GM19328 (cell line): ENCODE data around the gene USP37.
"Not testable (repeated sequence)": the region's sequence is repeated elsewhere in the genome, so short reads cannot be mapped to it uniquely, and the experiment has no call there.

ENCODE experiments used
- ATAC-seq: cut with Tn5 transposase; IDR thresholded peaks from one replicate; pipeline ENCODE4 v1.9.1; 2021; ENCODE audit warnings: mild to moderate bottlenecking, moderate library complexity; ENCODE audit not compliant: unreplicated experiment

Gene USP37

DNA sequence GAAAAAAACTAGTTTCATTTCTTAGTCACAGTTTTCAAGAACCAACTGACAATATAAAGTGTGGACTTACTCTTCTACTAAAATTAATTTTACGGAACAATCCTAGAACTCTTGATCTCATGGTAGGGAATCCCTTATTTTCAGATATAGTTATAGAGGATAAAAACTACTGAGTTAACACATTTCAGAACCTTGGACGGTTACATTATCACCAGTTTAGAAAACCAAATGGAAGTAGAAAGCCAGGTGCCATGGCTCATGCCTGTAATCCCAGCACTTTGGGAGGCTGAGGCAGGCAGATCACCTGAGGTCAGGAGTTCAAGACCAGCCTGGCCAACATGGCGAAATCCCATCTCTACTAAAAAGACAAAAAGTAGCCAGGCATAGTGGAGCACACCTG lies 13.9 kb downstream of the USP37 start:
- ATAC-seq, result not testable (repeated sequence)

- no peak for ATAC-seq
Measured at GRCh38 chr2:218547978-218548377, 20.2 kb downstream of the USP37 start.

DNA sequence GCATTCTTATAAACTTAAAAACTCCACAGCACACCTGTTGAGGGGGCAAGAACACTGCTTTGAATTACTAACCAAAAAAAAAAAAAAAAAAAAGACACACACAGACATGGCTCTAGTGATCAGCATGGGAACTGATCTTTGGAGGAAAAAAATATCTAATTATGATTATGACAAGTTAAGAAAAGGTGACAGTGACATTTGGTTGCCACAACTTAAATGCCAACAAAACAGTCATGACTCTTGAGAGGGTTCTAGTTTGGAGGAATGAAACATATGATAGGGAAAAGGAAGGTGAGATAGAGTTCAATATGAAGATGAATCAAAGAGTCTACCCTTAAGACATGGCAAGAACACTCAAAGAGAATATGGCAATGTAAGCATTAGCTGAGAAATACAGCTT lies 20.6 kb downstream of the USP37 start:
- ATAC-seq, result no peak

DNA sequence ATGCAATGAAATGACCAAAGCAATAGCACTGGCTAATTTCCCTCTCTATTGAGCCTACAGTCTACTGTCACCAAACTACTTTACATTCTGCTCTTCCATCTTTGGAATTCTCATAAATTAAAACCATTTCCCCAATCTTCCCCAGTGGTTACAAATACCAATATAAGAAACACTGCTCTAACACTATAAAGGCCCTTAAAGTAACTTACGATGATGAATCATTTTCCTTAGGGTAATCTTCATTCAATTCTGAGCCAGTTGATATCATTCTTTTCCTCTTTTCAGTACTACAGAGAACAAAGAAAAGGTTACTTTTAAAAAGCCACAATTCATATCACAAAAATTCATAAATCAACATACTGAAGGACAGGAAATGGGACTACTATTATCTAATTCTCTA lies 22.1 kb downstream of the USP37 start:
- no peak for ATAC-seq

GRCh38 chr2:218540015-218540414 lies 28.1 kb downstream of the USP37 start:
- ATAC-seq, result no peak

- ATAC-seq, result no peak
Measured at GRCh38 chr2:218536804-218537494, 31.2 kb downstream of the USP37 start.

DNA sequence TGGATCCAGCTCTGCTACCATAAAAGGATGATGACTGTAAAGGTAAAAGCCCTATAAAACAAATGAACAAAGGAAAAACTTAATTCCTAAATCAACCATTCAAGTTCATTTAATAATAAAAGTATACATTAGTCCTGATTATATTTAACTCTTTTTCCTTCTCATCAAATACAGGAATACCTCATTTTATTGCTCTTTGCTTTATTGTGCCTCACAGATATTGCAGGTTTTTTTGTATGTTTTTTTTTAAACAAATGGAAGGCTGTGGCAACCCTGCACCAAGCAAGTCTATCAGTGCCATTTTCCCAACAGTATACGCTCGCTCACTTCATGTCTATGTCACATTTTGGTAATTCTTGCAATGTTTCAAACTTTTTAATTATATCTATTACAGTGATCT lies 38.2 kb downstream of the USP37 start:
- ATAC-seq, result no peak

DNA sequence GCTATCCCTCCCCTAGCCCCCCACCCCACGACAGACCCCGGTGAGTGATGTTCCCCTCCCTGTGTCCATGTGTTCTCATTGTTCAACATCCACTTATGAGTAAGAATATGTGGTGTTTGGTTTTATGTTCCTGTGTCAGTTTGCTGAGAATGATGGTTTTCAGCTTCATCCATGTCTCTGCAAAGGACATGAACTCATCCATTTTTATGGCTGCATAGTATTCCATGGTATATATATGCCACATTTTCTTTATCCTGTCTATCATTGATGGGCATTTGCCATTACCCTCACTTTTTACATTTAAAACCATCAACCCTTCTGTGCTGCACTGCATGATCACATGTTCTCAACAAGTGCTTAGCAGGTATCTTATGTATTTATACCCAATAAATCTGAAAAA lies 39.7 kb downstream of the USP37 start:
- not testable (repeated sequence) for ATAC-seq

DNA sequence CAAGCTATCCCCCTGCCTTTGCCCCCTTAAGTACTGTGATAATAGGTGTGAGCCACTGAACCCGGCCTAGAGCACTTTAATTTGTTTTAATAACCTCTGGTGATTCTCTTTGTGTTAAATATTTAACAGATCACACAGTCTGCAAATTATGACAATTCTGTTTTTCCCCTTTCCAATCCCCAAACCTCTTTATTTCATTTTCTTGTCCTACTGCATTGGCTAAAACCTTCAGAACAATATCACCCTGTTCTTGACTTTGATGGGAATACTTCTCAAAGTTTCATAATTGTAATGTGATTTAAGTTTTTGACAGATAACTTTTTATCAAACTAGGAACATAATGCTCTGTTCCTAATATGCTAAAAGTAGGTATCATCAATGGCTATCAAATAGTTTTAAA lies 44.5 kb downstream of the USP37 start:
- no peak for ATAC-seq

DNA sequence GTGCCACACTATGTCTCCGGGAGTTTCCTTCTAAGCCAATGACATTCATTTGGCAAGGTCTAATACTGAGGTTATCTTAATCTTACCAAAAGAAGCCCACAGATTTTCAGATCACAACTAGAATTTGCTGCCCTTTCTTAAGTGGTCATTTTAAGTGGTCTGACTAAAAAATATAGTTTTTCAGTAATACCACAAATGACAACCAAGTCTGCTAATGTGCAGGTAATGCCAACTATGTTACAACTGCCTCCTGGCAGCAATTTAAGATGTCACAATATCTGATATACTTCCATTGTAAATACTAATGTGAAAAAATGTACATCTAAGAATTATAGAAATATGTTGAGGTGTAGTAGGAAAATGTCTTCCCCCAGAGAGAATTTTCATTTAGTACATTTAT lies 49.3 kb downstream of the USP37 start:
- ATAC-seq, result no peak

DNA sequence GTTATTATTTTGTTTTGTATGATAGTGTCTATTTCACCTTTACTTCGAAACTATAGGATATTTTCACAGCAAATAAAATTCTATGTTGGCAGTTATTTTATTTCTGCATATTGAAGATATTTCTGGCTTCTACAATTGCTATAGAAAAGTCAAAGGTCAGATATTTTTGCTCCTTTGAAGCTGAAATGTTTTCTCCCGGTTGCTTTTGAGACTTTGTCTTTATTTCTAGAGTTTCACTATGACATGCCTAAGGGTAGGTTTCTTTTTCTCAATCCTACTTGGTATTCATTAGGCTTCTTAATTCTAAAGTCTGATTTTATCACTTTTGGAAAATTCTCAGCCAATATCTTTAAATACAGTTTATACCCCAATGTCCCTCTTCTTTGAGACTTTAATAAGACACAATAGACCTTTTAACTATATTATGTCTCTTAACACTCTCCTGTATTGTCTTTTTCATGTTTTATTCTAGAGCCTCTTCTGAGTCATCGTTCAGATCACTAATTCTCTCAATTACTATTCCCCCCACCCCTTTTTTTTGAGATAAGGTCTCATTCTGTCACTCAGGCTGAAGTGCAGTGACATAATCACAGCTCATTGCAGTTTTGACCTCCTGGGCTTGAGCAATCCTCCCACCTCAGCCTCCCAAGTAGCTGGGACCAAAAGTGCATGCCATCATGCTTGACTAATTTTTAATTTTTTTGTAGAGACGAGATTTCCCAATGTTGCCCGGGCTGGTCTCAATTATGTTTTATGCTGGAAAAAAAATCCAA lies 50.5 kb downstream of the USP37 start:
- ATAC-seq, result no peak

DNA sequence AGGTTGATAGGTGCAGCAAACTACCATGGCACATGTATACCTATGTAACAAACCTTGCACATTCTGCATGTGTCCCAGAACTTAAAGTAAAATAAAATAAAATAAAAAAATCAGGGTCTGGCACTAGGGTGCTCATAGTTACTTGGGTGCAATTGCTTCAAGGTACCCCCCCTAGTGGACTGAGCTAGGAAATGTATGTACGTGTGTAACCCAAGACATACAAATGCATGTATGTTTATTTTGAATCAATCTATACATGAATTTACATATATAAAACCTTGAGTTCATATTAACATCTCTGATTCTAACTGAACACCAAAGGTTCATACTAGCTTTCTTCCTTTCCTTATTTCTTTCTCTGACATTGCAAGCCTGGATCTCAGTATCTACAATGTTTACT lies 51.5 kb downstream of the USP37 start:
- ATAC-seq, result no peak

GRCh38 chr2:218513676-218514075 lies 54.5 kb downstream of the USP37 start:
- ATAC-seq, result no peak

- no peak for ATAC-seq
Measured at GRCh38 chr2:218508299-218508698, 59.9 kb downstream of the USP37 start.

DNA sequence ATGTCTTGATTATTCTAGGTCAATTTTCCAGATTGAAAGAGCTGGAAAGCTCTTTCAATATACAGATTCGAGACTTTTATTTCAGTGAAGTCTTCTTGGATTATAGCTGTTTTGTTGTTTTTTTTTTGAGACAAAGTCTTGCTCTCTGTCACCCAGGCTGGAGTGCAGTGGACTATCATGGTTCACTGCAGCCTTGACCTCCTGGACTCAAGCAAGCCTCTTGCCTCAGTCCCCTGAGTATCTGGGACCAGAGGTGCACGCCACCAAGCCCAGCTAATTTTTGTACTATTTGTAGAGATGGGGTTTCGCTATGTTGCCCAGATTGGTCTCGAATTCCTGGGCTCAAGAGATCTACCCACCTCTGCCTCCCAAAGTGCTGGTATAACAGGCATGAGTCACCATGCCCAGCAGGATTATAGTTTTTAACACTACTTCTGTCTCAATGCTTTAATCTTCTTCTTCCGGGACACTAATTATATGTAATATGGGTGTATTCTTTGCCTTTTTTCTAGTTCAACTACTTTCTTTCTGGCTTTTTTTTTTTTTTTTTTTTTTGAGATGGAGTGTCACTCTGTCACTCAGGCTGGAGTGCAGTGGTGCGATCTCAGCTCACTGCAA lies 62.3 kb downstream of the USP37 start:
- ATAC-seq, result no peak

- no peak for ATAC-seq
Measured at GRCh38 chr2:218501665-218502064, 66.5 kb downstream of the USP37 start.

DNA sequence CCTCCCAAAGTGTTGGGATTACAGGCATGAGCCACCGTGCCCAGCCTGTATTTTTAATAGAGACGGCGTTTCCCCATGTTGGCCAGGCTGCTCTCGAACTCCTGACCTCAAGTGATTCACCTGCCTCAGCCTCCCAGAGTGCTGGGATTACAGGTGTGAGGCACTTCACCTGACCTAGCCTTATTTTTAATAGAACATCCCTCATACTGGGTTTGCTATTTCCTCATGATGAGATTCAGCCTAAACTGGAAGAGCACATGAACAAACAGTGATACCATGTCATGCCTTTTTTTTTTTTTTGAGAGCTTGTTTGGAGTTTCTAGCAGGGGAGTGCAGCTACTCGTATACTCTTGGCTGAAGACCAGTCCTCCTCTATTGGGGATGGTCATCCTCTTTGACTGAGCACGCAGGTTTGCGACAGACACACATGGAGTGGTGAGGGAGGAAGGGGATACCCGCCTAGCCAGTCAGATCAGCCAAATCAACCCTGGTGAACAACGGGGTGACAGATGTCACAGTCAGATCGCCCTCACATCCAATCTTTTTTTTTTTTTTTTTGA lies 67.6 kb downstream of the USP37 start:
- no peak for ATAC-seq

DNA sequence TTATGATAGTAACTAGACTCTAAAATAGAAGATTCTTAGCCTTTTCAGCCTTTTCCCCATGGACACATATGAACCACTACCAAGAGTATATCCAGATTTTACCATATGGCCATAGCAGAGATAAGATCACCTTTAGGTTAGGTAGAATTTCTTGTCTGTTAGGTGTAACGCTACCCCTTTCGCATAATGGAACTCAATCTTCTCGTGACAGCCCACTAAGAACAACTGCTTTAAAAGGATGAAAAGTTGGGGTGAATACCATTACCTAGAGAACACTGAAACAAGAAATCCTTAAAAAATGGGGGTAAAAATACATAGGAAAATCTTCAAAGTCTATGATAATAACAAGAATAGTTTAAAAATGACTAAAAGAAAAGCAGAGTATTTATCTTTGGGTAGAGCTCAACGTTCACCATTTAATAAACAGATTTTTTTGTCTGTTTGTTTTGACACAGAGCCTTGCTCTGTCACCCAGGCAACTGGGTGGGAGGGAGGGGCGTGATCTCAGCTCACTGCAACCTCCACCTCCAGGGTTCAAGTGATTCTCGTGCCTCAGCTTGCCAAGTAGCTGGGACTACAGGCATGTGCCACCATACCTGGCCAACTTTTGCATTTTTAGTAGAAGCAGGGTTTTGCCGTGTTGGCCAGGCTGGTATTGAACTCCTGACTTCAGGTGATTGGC lies 82.0 kb downstream of the USP37 start:
- no peak for ATAC-seq

DNA sequence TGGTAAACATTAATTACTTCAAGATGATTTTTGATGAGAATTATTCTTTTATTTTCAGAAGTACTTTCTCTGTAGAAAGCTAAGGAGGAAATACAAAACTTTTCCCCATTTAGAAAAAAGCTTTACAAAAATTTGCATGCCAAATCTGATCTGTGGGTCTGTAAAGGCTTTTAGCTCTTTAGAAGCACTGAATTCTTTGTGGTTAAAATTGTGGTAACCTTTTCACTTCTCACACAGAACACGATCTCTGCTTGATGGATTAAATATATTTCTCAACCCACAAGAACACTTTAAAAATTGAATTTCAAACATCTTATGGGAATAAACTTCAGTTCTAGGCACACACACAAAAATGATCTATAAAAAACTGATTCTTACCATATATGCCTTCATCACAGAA lies 85.5 kb downstream of the USP37 start:
- no peak for ATAC-seq

DNA sequence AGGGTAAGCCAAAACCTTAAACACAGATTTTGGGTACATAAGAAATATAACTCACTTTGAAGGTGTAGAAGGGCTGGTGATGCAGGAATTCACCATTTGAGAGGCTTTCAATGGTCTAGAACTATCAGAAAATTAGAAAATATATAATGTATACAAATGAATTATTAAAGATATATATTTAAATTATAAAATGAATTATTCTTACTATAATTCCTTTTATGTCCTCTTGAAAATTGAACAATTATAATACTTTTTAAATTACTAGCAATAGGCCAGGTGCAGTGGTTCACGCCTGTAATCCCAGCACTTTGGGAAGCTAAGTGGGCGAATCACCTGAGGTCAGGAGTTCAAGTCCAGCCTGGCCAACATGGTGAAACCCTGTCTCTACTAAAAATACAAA lies 88.6 kb downstream of the USP37 start:
- no peak for ATAC-seq

GRCh38 chr2:218478544-218478943 lies 89.6 kb downstream of the USP37 start:
- no peak for ATAC-seq
